GM12875 (cell line): ENCODE results near the gene MIEF1.

Source experiments
- H3K4me3 ChIP-seq: one replicate; pipeline ENCODE4 v1.5.1; 2011; ENCODE audit warnings: low read depth, low read length, control low read depth
- TF ChIP-seq, protein P1 (sequence below): IDR thresholded peaks from 2 replicates; pipeline ENCODE4 v1.5.1; 2011; ENCODE audit warnings: low read depth, mild to moderate bottlenecking, control low read depth, inconsistent platforms, low read length, moderate library complexity, borderline replicate concordance; ENCODE audit not compliant: insufficient read depth

Gene MIEF1

DNA sequence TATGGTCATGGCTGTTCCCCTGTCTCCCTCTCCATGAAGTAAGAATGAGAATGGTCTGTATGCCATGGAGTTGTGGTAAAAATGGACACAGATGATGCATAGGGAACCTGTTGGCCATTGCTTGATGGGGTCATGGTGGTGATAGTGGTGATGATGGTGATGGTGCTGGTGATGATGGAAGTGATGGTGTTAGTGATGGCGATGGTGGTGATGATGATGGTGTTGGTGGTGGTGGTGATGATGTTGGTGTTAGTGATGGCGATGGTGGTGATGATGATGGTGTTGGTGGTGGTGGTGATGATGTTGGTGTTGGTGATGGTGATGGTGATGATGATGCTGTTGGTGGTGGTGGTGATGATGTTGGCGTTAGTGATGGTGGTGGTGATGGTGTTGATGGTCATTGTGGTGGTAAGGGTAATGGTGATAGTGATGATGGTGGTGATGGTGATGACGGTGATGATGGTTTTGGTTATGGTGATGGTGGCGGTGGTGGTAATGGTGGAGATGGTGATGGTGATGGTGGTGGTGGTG lies 63.4 kb downstream of the MIEF1 start:
- no peak overlapping the region for H3K4me3 ChIP-seq
- TF ChIP-seq, protein P1, sequence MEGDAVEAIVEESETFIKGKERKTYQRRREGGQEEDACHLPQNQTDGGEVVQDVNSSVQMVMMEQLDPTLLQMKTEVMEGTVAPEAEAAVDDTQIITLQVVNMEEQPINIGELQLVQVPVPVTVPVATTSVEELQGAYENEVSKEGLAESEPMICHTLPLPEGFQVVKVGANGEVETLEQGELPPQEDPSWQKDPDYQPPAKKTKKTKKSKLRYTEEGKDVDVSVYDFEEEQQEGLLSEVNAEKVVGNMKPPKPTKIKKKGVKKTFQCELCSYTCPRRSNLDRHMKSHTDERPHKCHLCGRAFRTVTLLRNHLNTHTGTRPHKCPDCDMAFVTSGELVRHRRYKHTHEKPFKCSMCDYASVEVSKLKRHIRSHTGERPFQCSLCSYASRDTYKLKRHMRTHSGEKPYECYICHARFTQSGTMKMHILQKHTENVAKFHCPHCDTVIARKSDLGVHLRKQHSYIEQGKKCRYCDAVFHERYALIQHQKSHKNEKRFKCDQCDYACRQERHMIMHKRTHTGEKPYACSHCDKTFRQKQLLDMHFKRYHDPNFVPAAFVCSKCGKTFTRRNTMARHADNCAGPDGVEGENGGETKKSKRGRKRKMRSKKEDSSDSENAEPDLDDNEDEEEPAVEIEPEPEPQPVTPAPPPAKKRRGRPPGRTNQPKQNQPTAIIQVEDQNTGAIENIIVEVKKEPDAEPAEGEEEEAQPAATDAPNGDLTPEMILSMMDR, result no peak

DNA sequence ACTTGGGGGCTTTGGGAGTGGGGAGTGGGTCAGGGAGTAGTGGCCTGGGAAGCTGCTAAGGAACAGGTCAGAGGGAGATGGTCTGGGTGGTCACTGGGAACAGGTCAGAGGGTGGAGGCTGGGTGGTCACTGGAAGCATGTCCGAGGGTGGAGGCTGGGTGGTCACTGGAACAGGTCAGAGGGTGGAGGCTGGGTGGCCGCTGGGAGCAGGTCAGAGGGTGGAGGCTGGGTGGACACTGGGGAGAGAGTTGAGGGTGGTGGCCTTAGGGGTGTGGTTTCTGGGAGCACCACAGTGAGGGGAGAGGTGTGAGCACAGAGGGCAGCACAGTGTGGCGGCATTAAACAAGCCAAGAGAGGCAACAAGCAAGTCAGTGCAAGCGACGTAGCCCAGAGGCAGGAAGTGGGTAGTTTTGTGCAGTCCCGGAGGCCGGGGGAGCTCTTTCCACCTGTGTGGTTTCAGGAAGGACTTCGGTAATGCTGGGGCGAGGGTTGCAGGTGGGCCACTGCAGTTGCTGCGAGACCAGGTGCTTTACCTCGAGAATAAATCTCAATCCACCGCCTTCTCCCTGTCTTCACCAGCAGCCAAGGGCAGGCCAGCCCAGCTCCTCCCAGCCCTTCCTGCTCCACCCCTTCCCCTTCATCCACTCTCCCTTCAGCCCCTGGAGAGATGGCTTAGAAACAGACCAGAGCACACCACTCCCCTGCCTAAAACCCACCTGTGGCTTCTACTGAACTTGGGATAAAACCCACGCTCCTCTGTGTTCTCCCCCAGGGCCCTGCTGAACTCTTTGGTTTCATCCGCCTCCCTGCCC lies 65.3 kb downstream of the MIEF1 start:
- H3K4me3 ChIP-seq, result no peak overlapping the region
- TF ChIP-seq, protein P1, result no peak
